Mucosa of gallbladder (tissue), 1 donor: ENCODE results near the gene SETX. TPM values are rescaled to one million over a fixed set of nuclear protein-coding genes. Genes with fewer than 3 reads are reported as not detected.
"Not testable (repeated sequence)": the region's sequence is repeated elsewhere in the genome, so short reads cannot be mapped to it uniquely, and the experiment has no call there.

Experiments
- DNase-seq: peaks from one replicate; pipeline ENCODE4 v3.0.0-alpha.2; 2020; ENCODE audit warnings: low spot score
- total RNA-seq: library from RNA; stranded (reverse); gene quantifications from one replicate; pipeline ENCODE4 v1.2.1, GENCODE V29; 2021
- donor health status: DM: no; HTN: no; CAD: no.

Gene SETX
- total RNA-seq, 1 donor from 2014 or later = 43.1 TPM

DNA sequence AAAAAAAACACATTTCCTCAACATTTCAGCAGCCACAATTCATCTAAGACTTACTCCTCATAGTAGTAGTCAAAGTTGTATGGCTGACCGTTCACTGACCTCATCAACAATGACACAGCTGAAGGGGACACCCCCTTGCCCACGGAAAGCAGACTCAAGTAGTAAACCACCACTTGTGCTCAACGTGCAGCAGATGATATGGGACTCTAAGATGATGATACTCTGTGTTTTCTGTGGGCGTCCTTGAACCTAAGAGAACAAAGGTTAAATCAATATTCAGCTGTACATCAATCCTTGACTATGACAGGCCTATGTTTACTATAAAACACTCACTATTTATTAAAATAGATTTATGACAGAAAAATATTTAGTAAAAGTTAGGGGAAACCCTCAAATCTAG lies 71.6 kb downstream of the SETX start:
- no peak for DNase-seq

DNA sequence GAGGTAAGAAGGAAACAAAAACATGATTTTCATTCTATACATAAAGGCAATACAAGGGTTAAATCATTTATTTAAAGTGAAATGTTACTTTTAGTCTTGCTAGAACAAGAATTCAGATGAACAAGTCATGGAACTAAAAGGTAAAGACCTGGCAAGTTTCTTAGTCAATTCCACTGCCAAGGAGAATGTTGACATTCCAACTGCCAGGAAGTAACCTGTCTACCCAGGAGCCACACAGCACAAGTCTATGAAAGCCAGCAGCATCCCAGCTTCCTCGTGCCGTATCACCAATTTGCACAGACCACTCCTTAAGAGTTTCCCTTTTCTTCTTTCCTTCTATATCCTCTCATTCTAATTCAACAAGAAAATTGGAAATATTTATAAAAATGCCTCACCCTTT lies 79.9 kb downstream of the SETX start:
- DNase-seq = no peak

DNA sequence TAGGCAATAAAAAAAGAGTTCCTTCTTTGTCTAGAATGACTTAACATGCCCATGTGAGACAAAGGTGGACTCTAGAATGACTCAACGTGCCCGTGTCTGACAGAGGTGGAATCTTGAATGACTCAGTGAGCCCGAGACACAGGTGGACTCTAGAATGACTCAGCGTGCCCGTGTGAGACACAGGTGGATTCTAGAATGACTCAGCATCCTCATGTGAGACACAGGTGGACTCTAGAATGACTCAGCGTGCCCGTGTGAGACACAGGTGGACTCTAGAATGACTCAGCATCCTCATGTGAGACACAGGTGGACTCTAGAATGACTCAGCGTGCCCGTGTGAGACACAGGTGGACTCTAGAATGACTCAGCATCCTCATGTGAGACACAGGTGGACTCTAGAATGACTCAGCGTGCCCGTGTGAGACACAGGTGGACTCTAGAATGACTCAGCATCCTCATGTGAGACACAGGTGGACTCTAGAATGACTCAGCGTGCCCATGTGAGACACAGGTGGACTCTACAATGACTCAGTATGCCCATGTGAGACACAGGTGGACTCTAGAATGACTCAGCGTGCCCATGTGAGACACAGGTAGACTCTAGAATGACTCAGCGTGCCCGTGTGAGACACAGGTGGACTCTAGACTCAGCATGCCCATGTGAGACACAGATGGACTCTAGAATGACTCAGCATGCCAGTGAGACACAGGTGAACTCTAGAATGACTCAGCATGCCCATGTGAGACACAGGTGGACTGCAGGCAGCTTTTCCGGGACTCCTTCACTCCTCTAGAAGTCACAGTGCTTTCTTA lies 84.9 kb downstream of the SETX start:
- not testable (repeated sequence) for DNase-seq

DNA sequence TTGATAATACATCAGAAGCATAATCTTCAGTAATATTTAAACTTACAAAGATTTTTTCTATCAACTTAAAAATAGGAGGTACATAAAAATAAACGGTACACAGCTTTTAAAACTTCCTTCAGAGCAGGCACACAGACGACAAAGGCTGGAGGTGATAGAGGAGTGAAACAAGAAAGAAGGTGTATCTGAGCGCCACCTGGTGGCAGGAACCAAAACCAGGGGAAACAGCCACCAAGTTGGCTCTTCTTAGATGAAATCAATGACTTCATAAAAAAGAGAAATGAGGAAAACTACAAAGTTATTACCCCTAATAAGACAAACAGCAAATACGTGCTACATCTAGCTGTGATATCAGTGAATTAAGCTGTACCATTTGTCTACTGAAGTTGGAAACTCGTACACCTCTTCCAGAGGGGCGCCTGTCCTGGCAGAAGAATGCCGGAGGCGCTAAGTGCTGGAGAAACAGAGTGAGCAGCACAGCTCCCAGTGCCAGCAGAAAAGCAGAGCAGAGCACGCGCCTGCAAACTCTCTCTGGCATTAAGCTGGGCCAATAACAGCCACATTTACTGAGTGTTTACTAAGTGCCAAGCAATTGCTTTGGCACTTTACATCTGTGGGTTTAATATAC lies 85.9 kb downstream of the SETX start:
- peak; percentile 63 for DNase-seq

DNA sequence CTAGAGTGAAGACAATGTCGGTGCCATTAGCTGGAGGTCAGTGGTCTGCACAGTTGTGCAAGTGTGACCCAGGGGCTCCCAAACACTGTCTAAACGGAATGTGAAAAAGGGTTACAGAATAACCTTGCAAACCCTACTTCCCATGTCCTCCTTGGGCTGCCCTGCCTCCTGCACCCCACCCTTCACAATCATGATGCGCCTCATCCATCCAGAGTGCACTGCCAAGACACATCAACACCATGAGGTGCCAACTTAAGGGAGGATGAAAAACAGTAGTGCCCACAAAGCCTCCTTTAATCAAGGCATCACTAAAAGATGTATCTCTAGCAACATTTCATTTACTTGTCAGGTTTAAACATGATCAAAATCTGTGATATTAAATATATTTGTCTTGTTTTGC lies 87.1 kb downstream of the SETX start:
- no peak for DNase-seq

DNA sequence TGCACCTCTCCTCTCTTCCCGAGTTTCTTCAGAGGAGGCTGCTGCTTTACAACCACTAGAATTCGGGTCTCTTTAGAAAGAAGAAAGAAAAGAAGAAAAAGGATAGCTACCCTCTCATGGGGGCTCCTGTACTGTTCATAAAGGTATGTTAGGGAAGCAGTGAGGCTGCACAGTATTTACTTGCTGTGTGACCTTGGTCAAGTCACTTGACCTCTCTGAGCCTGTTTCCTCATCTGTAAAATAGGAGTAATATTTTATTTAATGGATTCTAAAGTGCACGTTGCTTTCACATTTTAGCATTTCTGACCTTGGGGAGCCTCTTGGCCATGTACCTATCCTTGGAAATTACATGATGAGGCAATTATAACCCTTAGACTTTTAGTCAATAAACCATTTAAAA lies 88.8 kb downstream of the SETX start:
- no peak for DNase-seq

DNA sequence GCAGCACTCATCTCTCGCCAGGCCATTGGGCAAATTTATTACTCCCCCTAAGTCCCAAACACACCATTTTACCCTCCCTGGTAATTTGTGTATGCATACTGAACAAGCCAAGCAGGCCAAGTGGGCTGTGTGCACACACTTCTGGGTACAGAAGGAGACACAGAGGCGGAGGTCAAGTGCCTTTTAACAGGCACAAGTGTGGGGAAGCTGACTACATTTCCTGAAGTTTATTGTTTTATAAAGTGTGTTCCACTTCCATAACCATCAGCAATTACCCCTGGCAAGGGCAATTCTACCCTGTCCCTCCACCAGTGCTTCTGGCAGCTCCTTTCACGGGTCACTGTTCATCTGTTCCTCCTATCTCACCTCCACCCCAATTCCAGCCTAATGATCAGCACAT lies 93.9 kb downstream of the SETX start:
- DNase-seq = no peak

DNA sequence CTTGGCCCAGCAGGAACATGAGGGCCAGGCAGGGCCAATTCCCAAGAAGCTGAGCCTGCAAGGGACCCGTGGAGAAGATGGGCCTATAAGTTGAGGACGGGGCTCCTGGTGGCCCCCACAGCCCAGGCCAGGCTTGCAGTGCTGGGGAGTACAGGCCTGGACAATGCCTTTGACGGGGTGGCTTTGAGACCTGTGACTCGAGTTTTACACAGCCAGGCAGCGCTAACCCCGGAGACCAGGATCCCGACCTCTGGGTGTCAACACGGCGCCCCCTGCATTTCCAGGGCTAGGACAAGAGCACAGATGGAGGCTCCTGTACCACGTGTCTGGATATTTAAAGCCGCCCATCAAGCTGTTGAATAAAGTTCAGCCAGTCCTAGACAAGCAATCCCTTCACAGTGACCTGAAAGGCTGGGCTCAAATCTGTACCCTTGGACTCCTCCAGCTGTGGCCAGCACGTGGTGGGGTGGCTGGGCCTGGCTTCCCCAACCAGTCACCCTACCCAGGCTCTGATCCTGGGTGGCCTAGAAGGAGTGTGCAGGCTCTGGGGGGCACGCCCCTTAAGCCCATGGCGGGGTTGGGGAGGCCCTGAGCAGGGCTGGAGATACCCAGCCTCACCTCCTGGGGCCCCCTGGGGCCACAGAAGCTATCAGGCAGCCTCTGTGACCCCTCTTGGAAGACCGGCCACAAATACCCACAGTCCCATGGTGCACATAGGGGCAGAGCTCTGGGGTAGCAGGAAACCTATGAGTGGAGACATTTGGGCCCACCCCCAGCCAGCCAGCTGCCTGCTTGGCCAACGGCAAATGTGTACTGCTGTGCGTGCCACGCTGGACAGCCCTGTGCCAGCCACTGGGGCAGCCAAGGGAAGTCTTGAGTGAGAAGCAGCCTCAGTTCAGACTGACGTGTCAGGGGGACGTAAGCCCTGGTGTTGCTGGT lies 104.2 kb downstream of the SETX start:
- DNase-seq = no peak

DNA sequence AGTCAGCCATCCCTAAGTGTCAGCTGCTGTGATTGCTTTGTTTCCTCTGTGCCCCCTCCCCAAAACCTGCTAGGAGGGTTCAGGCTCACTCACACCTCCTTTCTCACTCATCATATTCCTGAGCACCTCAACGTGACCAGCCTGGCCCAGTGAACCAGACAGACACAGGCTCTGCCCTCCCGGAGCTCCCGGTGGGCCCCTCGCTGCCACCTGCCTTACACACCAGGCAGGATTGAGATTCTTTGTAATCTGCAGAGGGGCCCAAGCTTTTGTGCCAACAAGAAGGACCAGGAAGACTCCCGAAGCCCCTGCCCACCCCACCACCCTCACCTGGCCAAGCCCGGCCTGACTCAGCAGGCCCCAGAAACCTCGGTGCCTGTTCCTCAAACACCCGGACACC lies 105.1 kb downstream of the SETX start:
- no peak for DNase-seq

DNA sequence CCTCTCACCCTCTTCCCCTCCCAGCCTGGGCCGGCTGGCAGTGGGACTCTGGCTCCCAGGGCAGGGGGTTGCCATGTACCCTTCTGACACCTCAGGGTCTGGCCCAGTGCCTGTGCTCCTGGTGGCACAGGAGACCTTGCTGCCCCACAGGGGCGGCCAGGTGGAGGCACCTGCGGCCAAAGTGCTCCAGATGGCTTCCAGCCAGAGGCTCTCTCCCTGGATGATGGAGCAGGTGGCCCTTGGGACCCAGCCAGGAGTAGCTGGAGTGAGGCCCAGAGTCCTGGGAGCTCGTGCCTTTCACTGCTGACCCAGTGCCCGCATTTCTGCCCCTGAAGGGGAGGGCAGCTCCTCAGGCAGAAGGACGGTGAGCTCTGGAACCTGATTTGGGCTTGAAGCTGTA lies 105.7 kb downstream of the SETX start:
- no peak for DNase-seq

DNA sequence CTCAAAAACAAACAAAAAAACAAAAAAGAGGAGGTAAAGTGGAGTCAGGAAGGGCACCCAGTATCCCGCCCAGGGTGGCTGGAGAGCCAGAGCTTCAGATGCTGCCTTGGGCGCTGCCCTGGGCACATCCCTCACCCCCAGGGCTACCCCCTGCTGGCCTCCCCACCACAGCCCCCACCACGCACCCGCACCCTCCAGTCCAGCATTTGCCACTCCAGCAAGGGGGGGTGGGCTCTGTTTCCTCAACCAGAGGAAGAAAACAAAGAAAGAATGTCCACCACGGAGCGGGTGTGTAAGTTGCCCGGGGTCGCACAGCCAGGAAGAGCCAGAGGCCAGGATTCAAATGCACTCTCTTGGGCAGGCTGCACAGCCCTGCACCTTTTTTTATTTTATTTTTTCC lies 106.8 kb downstream of the SETX start:
- no peak for DNase-seq

DNA sequence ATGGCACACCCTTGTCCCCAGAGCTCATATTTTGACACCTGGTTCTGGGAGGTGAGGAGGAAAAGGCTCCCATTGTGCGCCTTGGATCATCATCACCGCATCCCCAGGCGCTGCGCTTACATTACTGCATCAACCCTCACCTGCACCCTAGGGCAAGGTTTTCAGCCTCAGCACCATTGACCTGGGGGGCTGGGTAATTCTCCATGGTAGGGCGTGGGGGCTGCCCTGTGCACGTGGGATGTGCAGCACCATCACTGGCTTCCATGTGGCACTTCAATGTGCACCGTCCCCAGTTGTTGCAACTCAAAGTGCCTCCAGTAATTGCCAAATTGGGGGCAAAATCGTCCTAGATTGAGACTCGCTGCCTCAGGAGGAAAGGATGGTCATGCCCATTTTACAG lies 109.3 kb downstream of the SETX start:
- no peak for DNase-seq

DNA sequence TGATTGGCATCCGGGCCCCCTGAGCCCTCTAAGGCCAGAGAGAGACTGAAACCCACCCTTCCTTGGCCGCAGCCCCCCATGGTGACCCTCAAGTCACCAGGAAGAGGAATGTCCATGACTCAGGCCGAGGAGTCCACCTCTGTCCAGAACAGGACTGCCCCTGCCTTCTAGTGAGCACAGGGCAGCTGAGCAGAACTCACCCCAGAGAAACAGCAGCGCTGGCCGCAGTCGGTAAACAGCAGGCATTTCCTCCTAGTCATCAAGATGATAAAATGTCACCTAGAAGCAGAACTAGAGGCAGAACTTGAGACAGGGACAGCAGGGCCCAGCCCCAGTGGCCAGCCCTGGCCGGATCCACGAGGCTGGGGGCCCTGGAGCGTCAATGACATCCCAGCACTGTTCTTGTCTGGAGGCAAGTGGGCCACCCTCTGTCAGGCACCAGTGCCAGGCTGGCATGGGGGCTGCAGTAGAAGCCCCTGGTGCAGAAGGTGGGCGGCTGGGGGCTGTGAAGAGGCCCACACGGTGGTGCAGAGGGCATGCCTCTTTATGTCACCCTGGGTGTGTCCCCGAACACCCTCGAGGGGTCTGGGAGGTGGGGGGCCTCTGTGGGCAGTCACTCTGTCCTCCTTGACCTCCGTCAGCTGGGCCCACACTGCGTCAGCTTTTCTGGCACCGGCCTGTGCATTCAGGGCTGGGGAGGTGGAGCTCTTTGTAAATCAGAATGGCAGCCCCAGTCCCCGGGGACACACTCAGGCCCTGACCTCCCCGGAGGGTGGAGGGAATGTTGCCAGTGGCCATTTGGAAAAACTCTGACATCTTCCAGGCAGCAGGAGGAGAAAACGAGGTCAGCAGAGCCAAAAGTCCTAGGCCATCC lies 110.0 kb downstream of the SETX start:
- no peak for DNase-seq

DNA sequence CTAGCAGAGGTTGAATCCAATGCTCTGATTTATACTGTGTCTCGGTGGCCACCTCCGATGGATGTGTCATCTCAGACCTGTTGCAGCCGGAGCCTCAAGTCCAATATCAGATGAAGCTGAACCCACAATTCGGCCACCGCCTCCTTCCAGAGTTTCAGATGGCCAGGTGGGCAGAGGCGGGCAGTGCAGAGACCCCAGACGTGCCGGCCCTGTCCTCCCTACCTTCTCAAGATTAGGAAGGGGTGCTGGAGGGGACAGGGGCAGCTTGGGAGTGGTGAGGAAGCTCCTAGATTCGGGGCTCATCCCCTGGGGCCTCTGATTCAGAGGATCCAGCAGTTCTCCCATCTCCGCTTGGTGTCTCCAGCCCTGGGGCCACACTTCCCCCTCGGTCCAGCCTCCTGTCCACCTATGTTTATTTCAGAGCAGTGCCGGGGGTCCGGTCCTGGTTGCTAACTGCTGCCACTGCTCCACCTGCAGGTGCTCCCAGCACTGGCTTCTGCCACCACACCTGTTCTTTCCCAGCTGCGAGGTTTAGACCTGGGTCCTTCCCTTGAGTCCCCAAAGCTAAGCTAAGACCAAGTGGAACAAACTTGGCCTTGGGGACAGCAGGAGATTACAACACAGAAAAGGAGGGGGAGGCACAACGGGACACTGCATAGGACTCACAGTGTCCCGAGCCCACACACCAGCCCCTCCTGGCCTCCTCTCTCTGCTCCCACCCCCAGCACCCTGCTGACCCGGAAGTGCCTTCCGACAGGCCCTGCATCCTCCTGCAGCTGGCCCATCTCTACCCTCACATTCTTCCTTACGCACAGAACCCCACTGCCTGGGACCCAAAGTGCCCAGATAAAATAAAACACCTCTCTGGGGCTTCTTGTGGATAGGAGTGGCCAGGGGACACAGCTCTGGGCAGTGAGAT lies 111.4 kb downstream of the SETX start:
- DNase-seq = no peak

DNA sequence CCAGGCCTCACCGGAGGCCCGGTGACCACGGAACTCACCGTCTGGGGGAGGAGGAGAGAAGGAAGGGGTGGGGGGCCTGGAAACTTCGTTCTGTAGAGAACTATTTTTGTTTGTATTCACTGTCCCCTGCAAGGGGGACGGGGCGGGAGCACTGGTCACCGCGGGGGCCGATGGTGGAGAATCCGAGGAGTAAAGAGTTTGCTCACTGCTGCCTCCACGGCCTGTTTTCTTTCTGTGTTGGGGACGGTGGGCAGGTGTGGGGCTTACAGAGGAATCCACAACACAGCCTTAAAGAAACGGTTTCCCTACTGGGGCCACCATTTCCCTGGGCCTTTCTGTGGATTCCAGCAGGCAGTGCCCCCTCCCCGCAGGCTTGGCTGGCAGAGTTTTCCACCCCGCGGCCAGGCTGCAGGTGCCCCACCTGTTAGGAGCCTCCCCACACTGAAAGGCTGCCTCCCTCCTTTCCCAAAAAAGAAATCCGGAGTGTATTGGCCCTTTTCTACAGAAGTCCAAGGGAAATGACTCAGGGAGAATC lies 112.1 kb downstream of the SETX start:
- no peak for DNase-seq

DNA sequence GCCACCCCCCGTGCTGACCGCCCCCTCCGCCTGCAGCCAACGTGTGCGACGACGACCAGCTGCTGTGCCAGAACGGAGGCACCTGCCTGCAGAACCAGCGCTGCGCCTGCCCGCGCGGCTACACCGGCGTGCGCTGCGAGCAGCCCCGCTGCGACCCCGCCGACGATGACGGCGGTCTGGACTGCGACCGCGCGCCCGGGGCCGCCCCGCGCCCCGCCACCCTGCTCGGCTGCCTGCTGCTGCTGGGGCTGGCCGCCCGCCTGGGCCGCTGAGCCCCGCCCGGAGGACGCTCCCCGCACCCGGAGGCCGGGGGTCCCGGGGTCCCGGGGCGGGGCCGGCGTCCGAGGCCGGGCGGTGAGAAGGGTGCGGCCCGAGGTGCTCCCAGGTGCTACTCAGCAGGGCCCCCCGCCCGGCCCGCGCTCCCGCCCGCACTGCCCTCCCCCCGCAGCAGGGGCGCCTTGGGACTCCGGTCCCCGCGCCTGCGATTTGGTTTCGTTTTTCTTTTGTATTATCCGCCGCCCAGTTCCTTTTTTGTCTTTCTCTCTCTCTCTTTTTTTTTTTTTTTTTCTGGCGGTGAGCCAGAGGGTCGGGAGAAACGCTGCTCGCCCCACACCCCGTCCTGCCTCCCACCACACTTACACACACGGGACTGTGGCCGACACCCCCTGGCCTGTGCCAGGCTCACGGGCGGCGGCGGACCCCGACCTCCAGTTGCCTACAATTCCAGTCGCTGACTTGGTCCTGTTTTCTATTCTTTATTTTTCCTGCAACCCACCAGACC lies 112.8 kb downstream of the SETX start:
- DNase-seq = no peak

DNA sequence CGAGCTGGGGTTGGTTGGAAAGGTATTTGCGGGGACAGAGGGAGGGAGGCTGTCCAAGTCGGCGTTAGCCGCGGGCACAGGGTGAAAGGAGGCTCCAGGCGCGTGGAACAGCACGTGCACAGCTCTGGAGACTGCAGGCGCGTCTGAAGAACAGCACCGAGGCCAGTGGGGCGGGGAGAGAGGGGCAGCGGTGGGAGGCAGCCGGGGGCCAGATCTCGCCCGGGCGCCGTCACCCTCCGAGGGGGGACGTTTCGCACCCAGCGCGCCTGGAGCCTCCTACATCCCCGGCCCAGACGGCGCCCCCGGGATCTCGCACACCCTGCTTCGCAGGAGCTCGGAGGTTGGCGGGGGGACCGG lies 113.3 kb downstream of the SETX start:
- DNase-seq = no peak

DNA sequence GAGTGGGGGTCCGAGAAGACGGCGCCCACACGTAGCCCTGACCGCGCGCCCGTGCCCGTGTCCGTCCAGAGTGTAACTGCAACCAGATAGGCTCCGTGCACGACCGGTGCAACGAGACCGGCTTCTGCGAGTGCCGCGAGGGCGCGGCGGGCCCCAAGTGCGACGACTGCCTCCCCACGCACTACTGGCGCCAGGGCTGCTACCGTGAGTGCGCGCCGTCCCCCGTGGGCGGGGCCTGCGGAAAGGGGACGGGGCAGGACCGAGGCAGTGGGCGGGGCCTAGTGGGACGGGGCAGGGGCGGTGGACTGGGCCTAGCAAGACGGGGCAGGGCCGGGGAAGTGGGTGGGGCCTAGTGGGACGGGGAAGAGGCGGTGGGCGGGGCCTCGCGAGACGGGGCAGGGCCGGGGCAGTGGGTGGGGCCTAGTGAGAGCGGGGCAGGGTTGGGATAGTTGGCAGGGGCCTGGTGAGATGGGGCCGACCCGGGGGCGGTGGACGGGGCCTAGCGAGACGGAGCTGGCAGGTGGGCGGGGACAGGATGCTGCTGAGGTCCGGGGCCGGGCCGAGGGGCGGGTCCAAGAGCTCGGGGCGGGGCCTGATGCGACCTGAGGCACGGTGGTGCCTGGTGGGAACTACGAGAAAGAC lies 113.8 kb downstream of the SETX start:
- DNase-seq = peak; percentile 97
